IMR-90 (cell line): ENCODE measurements around the gene ARGFX. TPM values are rescaled to one million over a fixed set of nuclear protein-coding genes. Genes with fewer than 3 reads are reported as not detected.

Experiments used
- ATAC-seq: fragments of 200-7000 bp; cut with Tn5 transposase; 2 replicates; pipeline ENCODE4 v1.9.1; 2020; ENCODE audit warnings: low read depth, mild to moderate bottlenecking, moderate library complexity
- BruUV-seq: library from RNA; stranded (reverse); fragments of 400-500 nt; replicated peaks from 2 replicates; lab custom pipeline; 2021; lab: Mats Ljungman, UMichigan
- CTCF ChIA-PET: fragments of 300-600 bp; formaldehyde crosslinking; extraction: SDS; loops from one replicate; lab custom pipeline; 2021; ENCODE audit warnings: antibody characterized with exemption; lab: Yijun Ruan, JAX
- POLR2A ChIA-PET: fragments of 300-600 bp; sonication (Branson Sonifier 250); formaldehyde crosslinking; loops from one replicate; lab custom pipeline; 2022; ENCODE audit warnings: antibody characterized with exemption; ENCODE audit not compliant: unreplicated experiment; lab: Charles Lee
- DNase-seq: peaks from one replicate; pipeline ENCODE4 v3.0.0; 2013
- H2AFZ ChIP-seq: replicated peaks from 2 replicates; pipeline ENCODE3; 2013; ENCODE audit warnings: low read length, mild to moderate bottlenecking; ENCODE audit not compliant: poor library complexity
- H2AK5ac ChIP-seq: 2 replicates; pipeline ENCODE4 v1.6.1; 2013; ENCODE audit warnings: low read depth, low read length, inconsistent platforms
- H2AK9ac ChIP-seq: replicated peaks from 2 replicates; pipeline ENCODE3; 2013; ENCODE audit warnings: mild to moderate bottlenecking, low read depth, low read length, moderate library complexity; ENCODE audit not compliant: poor library complexity
- H2BK120ac ChIP-seq: 2 replicates; pipeline ENCODE4 v1.6.1; 2013; ENCODE audit warnings: low read depth, low read length, inconsistent platforms
- H2BK15ac ChIP-seq: 3 replicates; pipeline ENCODE4 v1.6.1; 2013; ENCODE audit warnings: low read depth, low read length, inconsistent platforms
- H2BK20ac ChIP-seq: 2 replicates; pipeline ENCODE4 v1.6.1; 2013; ENCODE audit warnings: low read depth, mild to moderate bottlenecking, inconsistent platforms, low read length, moderate library complexity
- H2BK5ac ChIP-seq: 2 replicates; pipeline ENCODE4 v1.6.1; 2013; ENCODE audit warnings: mild to moderate bottlenecking, low read depth, low read length, inconsistent platforms; ENCODE audit not compliant: poor library complexity, severe bottlenecking
- H3K14ac ChIP-seq: replicated peaks from 2 replicates; pipeline ENCODE4 v1.6.1; 2013; ENCODE audit warnings: low read depth, low read length, inconsistent platforms
- H3K18ac ChIP-seq: 2 replicates; pipeline ENCODE4 v1.6.1; 2013; ENCODE audit warnings: low read depth, low read length, control low read depth
- H3K23ac ChIP-seq: 2 replicates; pipeline ENCODE4 v1.6.1; 2013; ENCODE audit warnings: low read depth, low read length, inconsistent platforms
- H3K27ac ChIP-seq: 2 replicates; pipeline ENCODE4 v1.5.1; 2013; ENCODE audit warnings: mild to moderate bottlenecking, control low read depth, low read length; ENCODE audit not compliant: insufficient read depth
- H3K27me3 ChIP-seq: 2 replicates; pipeline ENCODE4 v1.6.1; 2013; ENCODE audit warnings: low read length; ENCODE audit not compliant: control insufficient read depth, insufficient read depth
- H3K36me3 ChIP-seq: 2 replicates; pipeline ENCODE4 v1.6.1; 2013; ENCODE audit warnings: low read length, mixed read lengths; ENCODE audit not compliant: control insufficient read depth, insufficient read depth
- H3K4ac ChIP-seq: 2 replicates; pipeline ENCODE4 v1.6.1; 2013; ENCODE audit warnings: low read depth, low read length, inconsistent platforms
- H3K4me1 ChIP-seq: 2 replicates; pipeline ENCODE4 v1.6.1; 2013; ENCODE audit warnings: low read length, mixed read lengths; ENCODE audit not compliant: control insufficient read depth, insufficient read depth
- H3K4me2 ChIP-seq: 2 replicates; pipeline ENCODE4 v1.6.1; 2013; ENCODE audit warnings: low read depth, mild to moderate bottlenecking, control low read depth, low read length, moderate library complexity
- H3K4me3 ChIP-seq: 2 replicates; pipeline ENCODE4 v1.5.1; 2013; ENCODE audit warnings: low read depth, mild to moderate bottlenecking, control low read depth, low read length, moderate library complexity; ENCODE audit not compliant: insufficient read depth
- H3K56ac ChIP-seq: 2 replicates; pipeline ENCODE4 v1.6.1; 2013; ENCODE audit warnings: low read length, inconsistent platforms; ENCODE audit not compliant: insufficient read depth; ENCODE audit errors: extremely low read depth
- H3K79me1 ChIP-seq, 2 experiments: 2 replicates each; pipeline ENCODE4 v1.6.1; 2013; ENCODE audit warnings: low read length in 2 of 2, inconsistent platforms in 1 of 2, low read depth in 1 of 2
- H3K9ac ChIP-seq: 2 replicates; pipeline ENCODE4 v1.6.1; 2013; ENCODE audit warnings: low read depth, low read length, control low read depth
- H3K9me1 ChIP-seq: 2 replicates; pipeline ENCODE4 v1.6.1; 2013; ENCODE audit warnings: low read length, inconsistent platforms; ENCODE audit not compliant: insufficient read depth
- H3K9me3 ChIP-seq: 2 replicates; pipeline ENCODE4 v1.6.1; 2013; ENCODE audit warnings: low read length; ENCODE audit not compliant: control insufficient read depth, insufficient read depth
- H4K20me1 ChIP-seq: 2 replicates; pipeline ENCODE4 v1.6.1; 2013; ENCODE audit warnings: low read length, inconsistent platforms; ENCODE audit not compliant: insufficient read depth
- H4K5ac ChIP-seq: 2 replicates; pipeline ENCODE4 v1.6.1; 2013; ENCODE audit warnings: mild to moderate bottlenecking, low read depth, low read length, control low read depth
- H4K8ac ChIP-seq, 2 experiments: 2 replicates each; pipeline ENCODE4 v1.6.1; 2013; ENCODE audit warnings: low read depth in 2 of 2, low read length in 2 of 2, control low read depth in 1 of 2, inconsistent platforms in 1 of 2
- H4K91ac ChIP-seq: 2 replicates; pipeline ENCODE4 v1.6.1; 2013; ENCODE audit warnings: low read depth, low read length, inconsistent platforms; ENCODE audit not compliant: insufficient read depth
- BHLHE40 ChIP-seq: fragments of 150-350 bp; IDR thresholded peaks from 2 replicates; pipeline ENCODE4 v1.6.1; 2016; ENCODE audit warnings: mild to moderate bottlenecking, low read depth, low read length
- CEBPB ChIP-seq: IDR thresholded peaks from 2 replicates; pipeline ENCODE4 v1.6.1; 2012; ENCODE audit warnings: low read depth, low read length, improper control_type of control experiment
- CHD1 ChIP-seq: IDR thresholded peaks from 2 replicates; pipeline ENCODE4 v1.6.1; 2012; ENCODE audit warnings: low read depth, low read length, improper control_type of control experiment
- FOS ChIP-seq: fragments of 150-350 bp; IDR thresholded peaks from 2 replicates; pipeline ENCODE4 v1.6.1; 2016; ENCODE audit warnings: low read depth, low read length
- MAFK ChIP-seq: IDR thresholded peaks from 2 replicates; pipeline ENCODE4 v1.6.1; 2012; ENCODE audit warnings: low read depth, low read length, improper control_type of control experiment
- MAZ ChIP-seq: IDR thresholded peaks from 2 replicates; pipeline ENCODE4 v1.6.1; 2012; ENCODE audit warnings: low read depth, mild to moderate bottlenecking, low read length, improper control_type of control experiment, moderate library complexity, borderline replicate concordance
- MXI1 ChIP-seq: IDR thresholded peaks from 2 replicates; pipeline ENCODE4 v1.6.1; 2012; ENCODE audit warnings: low read depth, mild to moderate bottlenecking, low read length, moderate library complexity, borderline replicate concordance
- NFE2L2 ChIP-seq: fragments of 150-350 bp; IDR thresholded peaks from 2 replicates; pipeline ENCODE4 v1.6.1; 2016; ENCODE audit warnings: low read depth, mild to moderate bottlenecking, low read length
- POLR2A ChIP-seq: IDR thresholded peaks from 2 replicates; pipeline ENCODE4 v1.6.1; 2012; ENCODE audit warnings: mild to moderate bottlenecking, low read depth, low read length
- RAD21 ChIP-seq: IDR thresholded peaks from 2 replicates; pipeline ENCODE4 v1.6.1; 2012; ENCODE audit warnings: low read length, improper control_type of control experiment
- RCOR1 ChIP-seq: IDR thresholded peaks from 2 replicates; pipeline ENCODE4 v1.6.1; 2012; ENCODE audit warnings: mild to moderate bottlenecking, low read length, improper control_type of control experiment; ENCODE audit not compliant: insufficient replicate concordance
- RFX5 ChIP-seq: IDR thresholded peaks from 2 replicates; pipeline ENCODE4 v1.8.0; 2012; ENCODE audit warnings: low read depth, mild to moderate bottlenecking, low read length, moderate library complexity
- SMC3 ChIP-seq: fragments of 150-350 bp; IDR thresholded peaks from 2 replicates; pipeline ENCODE4 v1.6.1; 2016; ENCODE audit warnings: low read depth, mild to moderate bottlenecking, antibody characterized with exemption, low read length, moderate library complexity
- USF2 ChIP-seq: fragments of 150-350 bp; IDR thresholded peaks from 2 replicates; pipeline ENCODE4 v1.6.1; 2017; ENCODE audit warnings: mild to moderate bottlenecking, antibody characterized with exemption, low read length, low read depth
- WGBS, 2 experiments: methylation state at CpG; one replicate each; pipeline versions ENCODE4 v1.1.5 to v1.1.7; 2013; ENCODE audit warnings: missing lambda C conversion rate in 2 of 2; ENCODE audit not compliant: insufficient read length in 1 of 2; ENCODE audit errors: extremely low coverage in 2 of 2; 5-methylcytosine and 5-hydroxymethylcytosine counted together
- dilution Hi-C: fragments of 300-500 bp; cut with HindIII; formaldehyde crosslinking; loops from one replicate; pipeline ENCODE4 v1.14.3; 2018; ENCODE audit warnings: low sequenced_read_pairs; ENCODE audit not compliant: unreplicated experiment
- in situ Hi-C: fragments of 300-500 bp; cut with MboI; formaldehyde crosslinking; loops from 3 replicates; pipeline ENCODE4 v1.14.3; 2019; ENCODE audit warnings: low sequenced_read_pairs, inconsistent platforms, mixed read lengths
- intact Hi-C: fragments of 100-400 bp; cut with micrococcal nuclease; formaldehyde crosslinking; loops from 2 replicates; pipeline ENCODE4 v1.10.0; 2022
- polyA plus RNA-seq, 3 experiments: library from polyadenylated mRNA; depleted of rRNA; stranded (reverse); fragments of >200 nt; gene quantifications; 2 replicates each; pipeline ENCODE4 v1.2.3, GENCODE V29; 2012; ENCODE audit warnings: low replicate concordance in 1 of 3
- total RNA-seq: library from RNA; depleted of rRNA; stranded (reverse); fragments of >200 nt; gene quantifications from 2 replicates; pipeline ENCODE4 v1.2.3, GENCODE V29; 2012
- TF ChIP-seq, protein P1 (sequence below): conservative IDR thresholded peaks from 2 replicates; pipeline ENCODE4 v1.5.1; 2012; ENCODE audit warnings: mild to moderate bottlenecking, low read depth, low read length, improper control_type of control experiment
- TF ChIP-seq, protein P2 (sequence below): fragments of 150-350 bp; IDR thresholded peaks from 2 replicates; pipeline ENCODE4 v1.6.1; 2016; ENCODE audit warnings: low read depth, mild to moderate bottlenecking, low read length, moderate library complexity, borderline replicate concordance

Gene ARGFX
- total and polyA plus RNA-seq, 2 of the 4 experiments (the other 2 are of a cell fraction), result not detected

DNA sequence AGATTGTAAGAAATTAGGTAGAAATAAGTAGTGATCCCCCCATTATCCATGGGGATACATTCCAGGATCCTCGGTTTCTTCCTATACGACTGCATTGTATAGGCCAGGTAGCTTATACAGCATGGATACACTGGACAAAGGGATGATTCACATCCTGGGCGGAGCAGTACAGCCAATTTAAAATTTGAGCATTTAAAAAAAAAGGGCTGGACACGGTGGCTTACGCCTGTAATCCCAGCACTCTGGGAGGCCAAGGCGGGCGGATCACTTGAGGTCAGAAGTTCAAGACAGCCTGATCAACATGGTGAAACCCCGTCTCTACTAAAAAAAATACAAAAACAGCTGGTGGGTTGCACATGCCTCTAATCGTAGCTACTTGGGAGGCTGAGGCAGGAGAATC, 976 bp upstream of the ARGFX start:
- no TSS peak for BruUV-seq
- Histone ChIP-seq H3K4me1 (no peaks in the 10 kb centered on the region), H2AFZ (no peak overlapping the region), H3K9me3 (no peaks in the 10 kb centered on the region), H3K56ac (no peak overlapping the region), H3K4ac (no peak overlapping the region), H3K27ac (no peak overlapping the region), H3K18ac (no peak overlapping the region), H2BK20ac (no peak overlapping the region), H3K9me1 (no peaks in the 10 kb centered on the region), H4K8ac (no peak overlapping the region), H2BK120ac (no peak overlapping the region), H4K20me1 (no peaks in the 10 kb centered on the region), H3K4me2 (no peak overlapping the region), H3K27me3 (no peaks in the 10 kb centered on the region), H4K5ac (no peak overlapping the region), H2AK9ac (no peak overlapping the region), H2BK15ac (no peak overlapping the region), H3K23ac (no peak overlapping the region), H3K79me1 (no peaks in the 10 kb centered on the region), H3K36me3 (no peaks in the 10 kb centered on the region), H3K9ac (no peak overlapping the region), H4K91ac (no peak overlapping the region), H3K4me3 (no peak overlapping the region), H2BK5ac (no peak overlapping the region), H3K14ac (no peak overlapping the region), H2AK5ac (no peak overlapping the region)
- POLR2A ChIA-PET, result no interaction called here
- in situ Hi-C loops (no loop called here), dilution Hi-C loops (no loop called here), intact Hi-C loops (no loop called here)
- CTCF ChIA-PET, result no interaction called here
- TF ChIP-seq RFX5 (no peak), USF2 (no peak), RAD21 (no peak), BHLHE40 (no peak), NFE2L2 (no peak), MXI1 (no peak), SMC3 (no peak), POLR2A (no peak), MAZ (no peak), RCOR1 (no peak), MAFK (no peak), CEBPB (no peak), CHD1 (no peak), FOS (no peak)
- TF ChIP-seq, protein P1, sequence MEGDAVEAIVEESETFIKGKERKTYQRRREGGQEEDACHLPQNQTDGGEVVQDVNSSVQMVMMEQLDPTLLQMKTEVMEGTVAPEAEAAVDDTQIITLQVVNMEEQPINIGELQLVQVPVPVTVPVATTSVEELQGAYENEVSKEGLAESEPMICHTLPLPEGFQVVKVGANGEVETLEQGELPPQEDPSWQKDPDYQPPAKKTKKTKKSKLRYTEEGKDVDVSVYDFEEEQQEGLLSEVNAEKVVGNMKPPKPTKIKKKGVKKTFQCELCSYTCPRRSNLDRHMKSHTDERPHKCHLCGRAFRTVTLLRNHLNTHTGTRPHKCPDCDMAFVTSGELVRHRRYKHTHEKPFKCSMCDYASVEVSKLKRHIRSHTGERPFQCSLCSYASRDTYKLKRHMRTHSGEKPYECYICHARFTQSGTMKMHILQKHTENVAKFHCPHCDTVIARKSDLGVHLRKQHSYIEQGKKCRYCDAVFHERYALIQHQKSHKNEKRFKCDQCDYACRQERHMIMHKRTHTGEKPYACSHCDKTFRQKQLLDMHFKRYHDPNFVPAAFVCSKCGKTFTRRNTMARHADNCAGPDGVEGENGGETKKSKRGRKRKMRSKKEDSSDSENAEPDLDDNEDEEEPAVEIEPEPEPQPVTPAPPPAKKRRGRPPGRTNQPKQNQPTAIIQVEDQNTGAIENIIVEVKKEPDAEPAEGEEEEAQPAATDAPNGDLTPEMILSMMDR, result no peak
- TF ChIP-seq, protein P2, sequence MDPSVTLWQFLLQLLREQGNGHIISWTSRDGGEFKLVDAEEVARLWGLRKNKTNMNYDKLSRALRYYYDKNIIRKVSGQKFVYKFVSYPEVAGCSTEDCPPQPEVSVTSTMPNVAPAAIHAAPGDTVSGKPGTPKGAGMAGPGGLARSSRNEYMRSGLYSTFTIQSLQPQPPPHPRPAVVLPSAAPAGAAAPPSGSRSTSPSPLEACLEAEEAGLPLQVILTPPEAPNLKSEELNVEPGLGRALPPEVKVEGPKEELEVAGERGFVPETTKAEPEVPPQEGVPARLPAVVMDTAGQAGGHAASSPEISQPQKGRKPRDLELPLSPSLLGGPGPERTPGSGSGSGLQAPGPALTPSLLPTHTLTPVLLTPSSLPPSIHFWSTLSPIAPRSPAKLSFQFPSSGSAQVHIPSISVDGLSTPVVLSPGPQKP, result no peak
- 100% methylated on average over 1 of the region's 9 CpGs; no CpG with 5 or more reads in 1 of the 2 experiments for WGBS, 2 experiments
- ATAC-seq (no peak), DNase-seq (no peak)
